Keratinocyte (primary cell): ENCODE measurements around the gene SDK1. TPM values are rescaled to one million over a fixed set of nuclear protein-coding genes. Genes with fewer than 3 reads are reported as not detected.

ENCODE experiments used
- DNase-seq: peaks from one replicate; pipeline ENCODE4 v3.0.0-alpha.2; 2011; ENCODE audit warnings: low read depth, missing footprints, low spot score
- FAIRE-seq: peaks from 2 replicates; lab custom pipeline; 2011; peaks lifted over from hg19 to GRCh38; lab: Jason Lieb, UNC
- H2AFZ ChIP-seq: 2 replicates; pipeline ENCODE4 v1.6.0; 2012; ENCODE audit warnings: low read length, control low read depth, inconsistent platforms; ENCODE audit not compliant: control insufficient read depth
- H3K27ac ChIP-seq: 2 replicates; pipeline ENCODE4 v1.5.1; 2011; ENCODE audit warnings: low read length; ENCODE audit not compliant: control insufficient read depth, insufficient read depth
- H3K27me3 ChIP-seq: 3 replicates; pipeline ENCODE4 v1.6.0; 2011; ENCODE audit warnings: low read length; ENCODE audit not compliant: control insufficient read depth, insufficient read depth; ENCODE audit errors: extremely low read depth
- H3K36me3 ChIP-seq, 2 experiments: 2 replicates in 1 of 2; 3 replicates in 1 of 2; pipeline ENCODE4 v1.5.1; 2011; ENCODE audit warnings: low read length in 2 of 2, mild to moderate bottlenecking in 1 of 2; ENCODE audit not compliant: control insufficient read depth in 2 of 2, insufficient read depth in 2 of 2; ENCODE audit errors: extremely low read depth in 1 of 2
- H3K4me1 ChIP-seq: 3 replicates; pipeline ENCODE4 v1.5.1; 2011; ENCODE audit warnings: low read length; ENCODE audit not compliant: control insufficient read depth, insufficient read depth; ENCODE audit errors: extremely low read depth
- H3K4me2 ChIP-seq: 3 replicates; pipeline ENCODE4 v1.6.0; 2011; ENCODE audit warnings: low read depth, low read length; ENCODE audit not compliant: control insufficient read depth, insufficient read depth; ENCODE audit errors: extremely low read depth
- H3K4me3 ChIP-seq, 3 experiments: fragments of 200-600 bp in 1 of 3; sonication (generic) in 1 of 3; 2 replicates in 2 of 3; 3 replicates in 1 of 3; pipeline ENCODE4 v1.5.1; 2011 to 2016; ENCODE audit warnings: low read length in 3 of 3, mild to moderate bottlenecking in 3 of 3, control low read depth in 2 of 3, inconsistent platforms in 1 of 3, low read depth in 1 of 3, mixed read lengths in 1 of 3, mixed run types in 1 of 3, moderate library complexity in 1 of 3; ENCODE audit not compliant: control insufficient read depth in 2 of 3, insufficient read depth in 2 of 3; ENCODE audit errors: extremely low read depth in 1 of 3
- H3K79me2 ChIP-seq: 2 replicates; pipeline ENCODE4 v1.6.0; 2012; ENCODE audit warnings: low read length; ENCODE audit not compliant: control insufficient read depth, insufficient read depth
- H3K9ac ChIP-seq: 3 replicates; pipeline ENCODE4 v1.6.0; 2011; ENCODE audit warnings: low read length; ENCODE audit not compliant: control insufficient read depth, insufficient read depth; ENCODE audit errors: extremely low read depth
- H3K9me1 ChIP-seq: 3 replicates; pipeline ENCODE4 v1.6.0; 2011; ENCODE audit warnings: low read length; ENCODE audit not compliant: control insufficient read depth, insufficient read depth; ENCODE audit errors: extremely low read depth
- H3K9me3 ChIP-seq: 2 replicates; pipeline ENCODE4 v1.5.1; 2012; ENCODE audit warnings: low read depth, low read length; ENCODE audit not compliant: control insufficient read depth
- H4K20me1 ChIP-seq: 3 replicates; pipeline ENCODE4 v1.6.0; 2011; ENCODE audit warnings: low read length; ENCODE audit not compliant: control insufficient read depth, insufficient read depth; ENCODE audit errors: extremely low read depth
- EZH2 ChIP-seq: IDR thresholded peaks from one replicate; pipeline ENCODE4 v1.6.1; 2012; ENCODE audit warnings: inconsistent platforms, mild to moderate bottlenecking, low read length, moderate library complexity
- dilution Hi-C: fragments of 300-500 bp; cut with MboI; formaldehyde crosslinking; loops from one replicate; pipeline ENCODE4 v1.7.0; 2020; ENCODE audit warnings: low sequenced_read_pairs; ENCODE audit not compliant: extremely low pct_ligation_motif_present
- polyA plus RNA-seq, 5 experiments: library from polyadenylated mRNA; depleted of rRNA in 3 of 5; stranded (reverse) in 3 of 5; stranded (forward) in 1 of 5; unstranded in 1 of 5; fragments of >200 nt; gene quantifications; 1 replicate in 1 of 5; 2 replicates in 3 of 5; 3 replicates in 1 of 5; pipeline versions ENCODE4 v1.2.1 to v1.2.3, GENCODE V29; 2011 to 2012; ENCODE audit warnings: missing spikeins in 2 of 5, low read depth in 1 of 5, low replicate concordance in 1 of 5
- TF ChIP-seq, protein P1 (sequence below), 3 experiments: IDR thresholded peaks in 1 of 3; conservative IDR thresholded peaks in 1 of 3; optimal IDR thresholded peaks in 1 of 3; 2 replicates in 2 of 3; 3 replicates in 1 of 3; pipeline versions ENCODE3 to v1.5.1; 2011; ENCODE audit warnings: low read length in 3 of 3, mild to moderate bottlenecking in 3 of 3, moderate library complexity in 2 of 3, control low read depth in 1 of 3, inconsistent platforms in 1 of 3; ENCODE audit not compliant: insufficient read depth in 2 of 3; ENCODE audit errors: extremely low read depth in 1 of 3

The SDK1 gene
- polyA plus RNA-seq, 1 donor (not counting 4 experiments of a cell fraction or from before 2014, with no cell fraction given), result 0.66 TPM

DNA sequence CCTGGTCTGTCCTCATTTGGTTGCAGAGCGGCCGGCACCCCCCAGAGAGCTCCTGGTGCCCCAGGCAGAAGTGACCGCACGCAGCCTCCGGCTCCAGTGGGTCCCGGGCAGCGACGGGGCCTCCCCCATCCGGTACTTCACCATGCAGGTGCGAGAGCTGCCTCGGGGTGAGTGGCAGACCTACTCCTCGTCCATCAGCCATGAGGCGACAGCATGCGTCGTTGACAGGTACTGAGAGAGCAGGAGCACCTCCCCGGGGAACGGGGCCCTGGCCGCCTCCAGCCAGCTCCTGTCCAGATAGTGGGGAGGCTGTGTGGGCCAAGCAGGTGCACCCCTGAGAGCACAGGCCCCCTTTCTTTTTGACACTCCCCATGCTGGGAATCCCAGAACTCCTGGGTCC, 848.2 kb downstream of the SDK1 start:
- H4K20me1 ChIP-seq, result no peaks in the 10 kb centered on the region
- no peak overlapping the region for H3K9ac ChIP-seq
- dilution Hi-C loops, result no loop called here
- DNase-seq, result no peak
- FAIRE-seq, result no peak
- TF ChIP-seq EZH2, result no peak
- TF ChIP-seq, protein P1, sequence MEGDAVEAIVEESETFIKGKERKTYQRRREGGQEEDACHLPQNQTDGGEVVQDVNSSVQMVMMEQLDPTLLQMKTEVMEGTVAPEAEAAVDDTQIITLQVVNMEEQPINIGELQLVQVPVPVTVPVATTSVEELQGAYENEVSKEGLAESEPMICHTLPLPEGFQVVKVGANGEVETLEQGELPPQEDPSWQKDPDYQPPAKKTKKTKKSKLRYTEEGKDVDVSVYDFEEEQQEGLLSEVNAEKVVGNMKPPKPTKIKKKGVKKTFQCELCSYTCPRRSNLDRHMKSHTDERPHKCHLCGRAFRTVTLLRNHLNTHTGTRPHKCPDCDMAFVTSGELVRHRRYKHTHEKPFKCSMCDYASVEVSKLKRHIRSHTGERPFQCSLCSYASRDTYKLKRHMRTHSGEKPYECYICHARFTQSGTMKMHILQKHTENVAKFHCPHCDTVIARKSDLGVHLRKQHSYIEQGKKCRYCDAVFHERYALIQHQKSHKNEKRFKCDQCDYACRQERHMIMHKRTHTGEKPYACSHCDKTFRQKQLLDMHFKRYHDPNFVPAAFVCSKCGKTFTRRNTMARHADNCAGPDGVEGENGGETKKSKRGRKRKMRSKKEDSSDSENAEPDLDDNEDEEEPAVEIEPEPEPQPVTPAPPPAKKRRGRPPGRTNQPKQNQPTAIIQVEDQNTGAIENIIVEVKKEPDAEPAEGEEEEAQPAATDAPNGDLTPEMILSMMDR (optimal IDR thresholded peaks at IDR 0.05 in 1 of 3, IDR thresholded peaks at IDR 0.05 in 1 of 3, conservative IDR thresholded peaks at IDR 0.05 in 1 of 3; ENCODE audit: extremely low read depth in 1 of 3, insufficient read depth in 2 of 3, low read length in 3 of 3), result no peak
- no peaks in the 10 kb centered on the region for H3K79me2 ChIP-seq
- H3K4me1 ChIP-seq, result peaks cover 3% of the 10 kb centered on the region
- H3K4me2 ChIP-seq, result no peak overlapping the region
- H3K27ac ChIP-seq, result no peak overlapping the region
- H3K4me3 ChIP-seq, result no peak overlapping the region
- H3K36me3 ChIP-seq, result peaks cover 0 to 2% of the 10 kb centered on the region in 2 experiments
- H3K9me3 ChIP-seq, result no peaks in the 10 kb centered on the region
- H3K9me1 ChIP-seq, result no peaks in the 10 kb centered on the region
- no peak overlapping the region for H2AFZ ChIP-seq
- peaks cover 7% of the 10 kb centered on the region for H3K27me3 ChIP-seq

DNA sequence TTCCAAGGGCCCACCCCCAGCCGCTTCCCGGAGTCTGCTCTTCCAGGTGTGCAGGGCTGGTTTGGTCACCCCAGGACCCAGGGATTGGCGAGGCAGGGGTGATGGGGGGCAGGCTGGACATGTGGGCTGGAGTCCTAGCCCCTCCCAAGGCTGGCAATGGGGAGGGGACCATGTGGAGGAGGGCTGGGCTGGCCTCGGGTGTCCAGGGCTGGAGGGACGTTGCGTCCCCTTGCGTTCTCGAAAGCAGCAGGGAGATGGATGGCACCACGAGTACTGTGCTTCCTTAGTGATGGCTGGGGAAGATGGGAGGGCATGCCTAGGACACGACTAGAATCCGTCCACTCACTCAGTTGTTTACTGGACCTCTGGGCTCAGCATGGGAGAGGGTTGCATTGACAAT, 848.6 kb downstream of the SDK1 start:
- H3K4me1 ChIP-seq, result peaks cover 3% of the 10 kb centered on the region
- no peak for DNase-seq
- H3K9me1 ChIP-seq, result no peaks in the 10 kb centered on the region
- H3K27me3 ChIP-seq, result peaks cover 2% of the 10 kb centered on the region
- no peak overlapping the region for H3K4me3 ChIP-seq
- no peak overlapping the region for H3K9ac ChIP-seq
- H3K4me2 ChIP-seq, result no peak overlapping the region
- no peaks in the 10 kb centered on the region for H3K9me3 ChIP-seq
- no peaks in the 10 kb centered on the region for H3K79me2 ChIP-seq
- dilution Hi-C loops, result no loop called here
- H3K27ac ChIP-seq, result no peak overlapping the region
- no peaks in the 10 kb centered on the region for H4K20me1 ChIP-seq
- H3K36me3 ChIP-seq, result peaks cover 0 to 2% of the 10 kb centered on the region in 2 experiments
- no peak for TF ChIP-seq EZH2
- TF ChIP-seq, protein P1 (optimal IDR thresholded peaks at IDR 0.05 in 1 of 3, IDR thresholded peaks at IDR 0.05 in 1 of 3, conservative IDR thresholded peaks at IDR 0.05 in 1 of 3; ENCODE audit: extremely low read depth in 1 of 3, insufficient read depth in 2 of 3, low read length in 3 of 3), result no peak
- FAIRE-seq, result no peak
- H2AFZ ChIP-seq, result no peak overlapping the region
